ENCODE measurements around the gene DTYMK.

The DTYMK gene

GRCh38 chr2:241641631-241642030 is 45.0 kb downstream of the DTYMK start:
- TF ChIP-seq CTCF (IDR thresholded peaks at IDR 0.05; ENCODE audit: low read depth, low read length) = no peak
- H3K4me3 ChIP-seq (ENCODE audit: low read depth, low read length) = no peak overlapping the region

DNA sequence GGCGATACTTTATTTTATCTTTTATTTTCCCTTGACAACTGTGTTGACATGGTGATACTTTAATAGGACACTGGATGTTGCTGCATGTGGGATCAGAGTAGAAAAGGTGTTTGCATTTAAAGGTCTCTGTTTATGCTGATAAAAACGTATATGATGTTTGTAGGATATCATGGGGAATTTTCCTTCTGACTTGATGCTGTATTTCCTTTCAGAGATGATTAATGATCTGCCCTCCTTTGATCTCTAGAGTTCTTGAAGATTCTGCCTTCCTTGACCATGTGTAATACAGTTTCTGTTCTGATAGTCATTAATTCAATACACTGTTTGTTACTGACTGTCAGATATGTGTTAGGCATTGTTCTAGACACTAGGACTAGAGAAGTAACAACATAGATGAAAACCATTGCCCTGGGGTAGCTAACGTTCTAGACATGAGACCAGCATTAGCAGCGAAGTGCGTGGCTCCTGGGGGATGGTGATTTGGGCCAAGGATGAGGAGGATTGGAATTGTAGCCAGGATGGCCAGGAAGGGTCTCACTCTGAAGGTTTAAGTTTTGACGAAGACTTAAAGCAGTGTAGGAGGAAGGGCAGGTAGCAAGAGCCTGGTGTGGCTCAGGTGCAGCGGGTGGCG is 46.3 kb downstream of the DTYMK start:
- TF ChIP-seq CTCF (IDR thresholded peaks at IDR 0.05; ENCODE audit: low read depth, low read length) = no peak
- H3K4me3 ChIP-seq (ENCODE audit: low read depth, low read length) = no peak overlapping the region

- no peak for TF ChIP-seq CTCF (IDR thresholded peaks at IDR 0.05; ENCODE audit: low read depth, low read length)
- H3K4me3 ChIP-seq (ENCODE audit: low read depth, low read length) = no peak overlapping the region
Observed at GRCh38 chr2:241639385-241639784, 47.2 kb downstream of the DTYMK start.

DNA sequence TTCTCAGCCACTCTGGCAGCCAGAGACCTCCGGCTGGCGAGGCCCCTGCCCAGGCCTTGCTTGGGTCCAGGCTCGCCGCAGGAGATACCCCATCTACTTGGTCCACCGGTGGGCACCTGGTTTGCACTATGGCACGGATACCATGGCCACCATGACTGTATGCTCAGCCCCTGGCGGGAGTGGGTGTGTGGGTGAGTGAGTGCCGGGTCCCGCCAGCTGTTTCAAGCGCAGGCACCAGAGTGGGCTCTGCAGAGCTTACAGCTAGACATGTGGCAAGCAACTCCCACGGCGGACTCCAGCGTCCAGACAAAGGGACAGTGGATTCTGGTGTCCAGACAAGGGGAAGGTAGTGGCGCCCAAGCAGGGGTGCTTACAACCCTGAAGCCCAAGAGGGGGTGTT is 47.7 kb downstream of the DTYMK start:
- TF ChIP-seq CTCF (IDR thresholded peaks at IDR 0.05; ENCODE audit: low read depth, low read length) = no peak
- peak overlapping the region; percentile 86 for H3K4me3 ChIP-seq (ENCODE audit: low read depth, low read length)

DNA sequence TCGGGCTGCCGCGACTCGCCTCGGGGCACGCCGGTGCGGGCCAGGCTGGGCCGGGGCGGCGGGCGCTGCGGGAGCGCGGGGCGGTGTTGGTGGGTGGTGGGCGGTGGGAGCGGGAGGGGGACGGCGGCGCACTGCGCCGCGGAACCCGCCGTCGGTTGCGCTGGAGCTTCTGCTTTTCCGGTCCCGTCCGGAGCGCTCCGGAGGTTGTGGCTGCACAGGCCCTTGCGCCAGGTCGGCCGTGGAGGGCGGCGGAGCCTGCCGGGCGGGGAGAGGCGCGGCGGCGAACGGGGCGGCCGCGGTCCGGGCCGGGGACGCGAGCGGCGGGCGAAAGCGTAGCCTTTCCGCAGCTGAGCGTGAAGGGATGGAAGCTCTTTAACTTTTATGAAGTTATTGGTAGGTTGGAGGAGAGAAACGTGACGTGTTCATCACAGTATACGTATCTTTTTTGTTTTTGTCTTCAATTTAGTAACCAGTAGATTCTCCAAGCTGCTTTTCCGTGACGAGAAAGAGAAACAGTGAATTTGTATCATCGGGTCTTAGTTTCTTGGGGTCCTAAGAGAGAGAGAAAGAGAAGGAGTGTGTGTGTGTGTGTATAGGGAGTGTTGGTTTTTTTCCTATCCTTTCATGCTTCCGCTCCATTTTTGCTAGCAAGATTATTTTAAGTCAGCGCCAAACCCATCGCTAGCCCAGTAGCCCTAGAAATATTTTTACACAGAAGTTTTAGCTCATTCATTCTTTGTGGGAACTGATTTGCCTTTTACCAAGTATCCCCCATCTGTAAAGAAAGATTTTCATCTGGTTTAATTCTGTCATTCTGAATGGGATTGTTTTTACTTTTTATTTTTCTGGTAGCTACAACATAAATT is 48.6 kb downstream of the DTYMK start:
- TF ChIP-seq CTCF (IDR thresholded peaks at IDR 0.05; ENCODE audit: low read depth, low read length) = no peak

GRCh38 chr2:241637018-241637794 is 49.4 kb downstream of the DTYMK start, which contains the start of the genes ATG4B and THAP4:
Gene ATG4B, plus strand, starts transcription at chr2:241637693. Its CDS starts 22 bp downstream, at chr2:241637715.
Gene THAP4, minus strand, starts transcription at chr2:241637158. Its CDS starts 141 bp downstream, at chr2:241637017.
- H3K4me3 ChIP-seq (ENCODE audit: low read depth, low read length) = peak within 1 kb of the TSS; percentile 86
- TF ChIP-seq CTCF (IDR thresholded peaks at IDR 0.05; ENCODE audit: low read depth, low read length) = no peak

More for the DNA sequence above, 48.6 kb downstream of the DTYMK start:
- peak overlapping the region; percentile 86 for H3K4me3 ChIP-seq (ENCODE audit: low read depth, low read length)

Measured in WI38 (cell line).